ENCODE measurements around the gene GALNT9.
"Not testable (repeated sequence)": the region's sequence is repeated elsewhere in the genome, so short reads cannot be mapped to it uniquely, and the experiment has no call there.

Gene GALNT9

DNA sequence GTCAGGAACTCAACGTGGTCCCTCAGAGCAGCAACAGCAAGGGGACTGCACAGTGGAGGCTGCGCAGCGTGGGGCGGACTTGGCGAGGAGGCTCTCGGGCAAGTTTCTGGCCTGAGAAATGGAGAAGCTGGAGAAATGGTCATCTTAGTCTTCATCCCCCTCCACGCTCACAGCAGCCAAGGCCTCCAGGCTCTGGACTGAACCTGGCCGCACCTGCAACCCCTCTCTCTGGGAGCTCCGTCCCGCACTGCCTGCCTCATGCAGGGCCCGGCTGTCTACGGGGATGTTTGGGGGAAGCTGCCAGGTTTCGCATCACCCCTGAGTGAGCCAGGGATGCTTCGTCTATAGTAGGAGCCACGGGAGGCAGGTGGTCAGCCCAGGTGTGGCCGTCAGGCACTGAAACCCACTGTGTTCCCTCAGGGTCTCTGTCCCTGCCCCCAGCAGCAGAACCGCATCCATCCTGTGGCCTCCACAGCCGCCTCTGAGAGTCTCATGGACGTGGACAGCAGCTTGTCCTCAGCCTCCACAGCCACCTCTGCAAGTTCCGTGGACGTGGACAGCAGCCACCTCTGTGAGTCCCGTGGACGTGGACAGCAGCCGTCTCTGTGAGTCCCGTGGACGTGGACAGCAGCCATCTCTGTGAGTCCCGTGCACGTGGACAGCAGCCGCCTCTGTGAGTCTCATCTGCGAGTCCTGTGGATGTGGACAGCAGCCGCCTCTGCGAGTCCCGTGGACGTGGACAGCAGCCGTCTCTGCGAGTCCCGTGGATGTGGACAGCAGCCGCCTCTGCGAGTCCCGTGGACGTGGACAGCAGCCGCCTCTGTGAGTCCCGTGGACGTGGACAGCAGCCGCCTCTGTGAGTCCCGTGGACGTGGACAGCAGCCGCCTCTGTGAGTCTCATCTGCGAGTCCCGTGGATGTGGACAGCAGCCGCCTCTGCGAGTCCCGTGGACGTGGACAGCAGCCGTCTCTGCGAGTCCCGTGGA, 29.1 kb upstream of the GALNT9 start:
- not testable (repeated sequence) for DNase-seq

GRCh38 chr12:132357623-132358186, 28.3 kb upstream of the GALNT9 start:
- DNase-seq = no peak

DNA sequence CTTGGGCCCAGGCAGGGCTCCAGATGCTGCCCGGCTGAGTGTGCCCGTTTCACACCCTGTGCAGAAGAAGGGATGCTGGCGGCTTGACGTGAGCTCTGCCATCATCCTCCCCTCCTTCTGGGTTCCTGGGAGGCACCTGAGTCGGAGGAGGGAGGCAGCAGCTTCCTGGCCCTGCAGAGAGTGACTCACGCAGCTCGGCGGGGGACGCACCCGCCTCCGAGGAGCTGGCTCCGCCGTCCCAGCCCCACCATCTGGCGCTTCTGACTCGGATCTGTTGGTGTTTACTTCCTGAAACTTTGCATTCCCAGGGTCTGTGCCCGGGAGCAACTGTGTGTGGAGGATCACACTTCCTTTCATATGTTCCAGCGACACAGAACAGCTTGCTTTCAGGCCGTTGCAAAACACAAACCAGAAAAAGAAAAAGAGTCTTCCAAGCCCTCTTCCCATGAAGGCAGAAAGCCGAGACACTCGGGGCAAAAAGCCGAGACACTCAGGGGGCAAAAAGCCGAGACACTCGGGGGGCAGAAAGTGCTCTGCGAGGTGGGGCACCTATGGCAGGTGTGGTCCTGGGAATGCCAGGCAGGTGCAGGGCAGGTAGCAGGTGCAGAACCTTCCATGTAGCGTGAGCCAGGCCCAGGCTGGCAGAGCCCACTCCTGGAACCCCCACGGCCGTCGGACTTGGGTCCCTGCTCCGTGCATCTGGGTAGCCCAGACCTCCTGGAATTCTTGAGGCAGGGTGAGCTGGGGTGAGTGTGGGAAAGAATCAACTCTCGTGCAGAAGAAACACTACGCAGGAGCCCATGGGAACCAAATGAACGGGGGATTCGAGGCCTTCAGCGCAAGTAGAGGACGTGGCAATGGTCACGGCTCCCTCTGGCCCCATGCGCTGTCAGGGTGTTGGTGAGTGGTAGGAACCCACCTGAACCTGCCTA, 27.6 kb upstream of the GALNT9 start:
- no peak for DNase-seq

- no peak for DNase-seq
These were observed 26.6 kb upstream of the GALNT9 start for GRCh38 chr12:132355742-132356681.

DNA sequence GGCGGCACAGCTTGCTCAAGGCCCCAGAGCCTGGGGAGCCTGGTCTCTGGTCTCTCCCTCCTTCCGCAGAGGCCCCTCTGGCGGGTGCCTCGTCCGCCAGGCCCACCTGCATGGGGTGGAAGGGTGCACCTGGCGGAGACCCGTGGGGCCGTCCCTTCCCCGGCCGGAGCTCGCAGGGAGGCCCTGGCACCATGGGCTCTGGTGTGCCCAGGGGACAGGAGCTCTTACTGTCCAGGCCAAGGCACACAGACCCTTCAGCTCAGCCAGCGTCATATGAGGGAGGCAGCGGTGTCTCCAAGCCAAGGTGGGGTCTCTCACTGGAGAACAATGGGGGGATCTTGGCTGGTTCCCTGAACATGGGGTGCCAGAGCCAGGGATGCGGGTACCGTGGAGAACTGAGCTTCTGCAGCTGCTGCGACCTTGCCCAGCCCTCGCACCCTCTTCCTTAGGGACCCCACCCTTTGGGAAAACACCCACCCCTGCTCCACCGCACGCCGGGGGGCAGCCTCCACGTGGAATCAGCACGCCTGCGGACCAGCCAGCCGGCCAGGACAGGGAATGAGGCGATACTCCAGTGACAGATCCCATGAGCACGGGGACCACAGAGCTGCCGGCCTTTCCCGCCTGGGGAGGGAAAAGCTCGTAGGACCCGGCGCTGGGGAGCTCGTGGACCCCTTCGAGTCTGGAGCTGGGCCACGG, 25.7 kb upstream of the GALNT9 start:
- DNase-seq = no peak

GRCh38 chr12:132354211-132354981, 25.0 kb upstream of the GALNT9 start:
- DNase-seq = no peak

GRCh38 chr12:132353811-132354210, 24.4 kb upstream of the GALNT9 start:
- no peak for DNase-seq

- DNase-seq = no peak
These were observed 23.8 kb upstream of the GALNT9 start for GRCh38 chr12:132352896-132353800.

DNA sequence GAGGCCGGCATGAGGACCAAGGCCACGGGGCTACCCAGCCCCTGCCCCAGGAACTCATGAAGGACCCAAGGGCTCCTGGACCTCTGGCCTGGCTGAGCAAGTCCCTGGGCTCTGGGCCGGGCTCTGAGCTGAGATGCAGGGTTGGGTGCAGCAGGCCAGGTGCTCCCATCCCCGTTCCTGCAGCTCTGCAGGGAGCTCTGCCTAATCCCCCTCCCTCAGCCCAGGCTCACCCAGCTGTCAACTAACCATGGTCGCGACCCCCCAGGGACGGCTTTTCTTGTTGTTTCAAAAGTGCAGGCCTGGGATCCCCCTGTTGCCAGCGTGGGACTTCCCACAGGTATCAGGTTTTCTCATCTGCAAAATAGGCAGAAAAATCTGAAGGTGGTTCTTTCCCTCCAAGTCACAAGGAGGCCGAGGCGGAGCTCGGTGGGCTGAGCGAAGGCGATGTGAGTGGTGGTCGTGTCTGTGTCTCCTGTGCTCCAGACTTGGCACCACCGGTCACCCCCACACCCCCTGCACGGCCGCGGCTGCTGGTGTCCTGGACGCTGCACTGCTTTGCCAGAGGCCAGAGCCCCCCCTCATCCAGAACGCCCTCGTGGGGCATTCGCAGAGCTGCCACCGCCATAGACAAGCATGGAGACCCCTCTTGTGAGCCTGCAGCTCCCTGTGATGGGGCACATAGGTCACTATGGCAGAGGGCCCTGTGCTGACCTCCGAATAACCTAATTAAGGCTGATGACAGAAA, 22.5 kb upstream of the GALNT9 start:
- no peak for DNase-seq

DNA sequence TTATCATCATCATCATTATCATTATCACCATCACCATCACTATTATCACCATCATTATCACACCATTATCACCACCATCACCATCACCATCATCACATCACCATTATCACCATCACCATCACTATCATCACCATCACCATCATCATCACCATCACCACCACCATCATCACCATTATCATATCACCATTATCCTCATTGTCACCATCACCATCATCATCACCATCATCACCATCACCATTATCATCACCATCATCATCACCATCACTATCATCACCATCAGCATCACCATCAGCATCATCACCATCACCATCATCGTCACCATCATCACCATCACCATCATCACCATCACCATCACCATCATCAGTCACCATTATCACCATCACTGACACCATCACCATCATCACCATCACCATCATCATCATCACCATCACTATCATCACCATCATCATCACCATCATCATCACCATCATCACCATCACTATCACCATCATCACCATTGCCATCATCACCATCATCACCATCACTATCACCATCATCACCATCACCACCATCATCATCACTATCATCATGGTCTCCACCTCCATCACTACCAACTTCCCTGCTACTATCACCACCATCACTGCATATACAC, 20.2 kb upstream of the GALNT9 start:
- DNase-seq = no peak

DNA sequence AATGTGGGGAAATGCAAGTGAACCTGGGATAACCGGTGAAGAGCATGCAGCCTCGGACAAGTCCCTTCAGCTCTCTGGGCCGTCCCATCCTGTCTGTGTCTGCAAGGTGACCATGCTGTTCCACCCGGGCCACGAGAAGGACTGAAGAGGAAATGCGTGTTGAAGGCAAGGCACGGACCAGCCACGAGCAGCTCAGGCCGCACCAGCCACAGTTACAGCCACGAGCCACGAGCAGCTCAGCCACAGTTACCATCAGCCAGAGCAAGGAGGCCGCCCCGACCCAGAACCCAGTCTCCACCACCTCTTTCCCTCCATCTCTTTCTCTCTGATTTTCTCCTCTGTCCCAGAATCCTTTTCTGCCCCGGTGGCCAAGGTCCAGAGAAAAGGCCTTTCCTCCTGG, 18.8 kb upstream of the GALNT9 start:
- DNase-seq = no peak

DNA sequence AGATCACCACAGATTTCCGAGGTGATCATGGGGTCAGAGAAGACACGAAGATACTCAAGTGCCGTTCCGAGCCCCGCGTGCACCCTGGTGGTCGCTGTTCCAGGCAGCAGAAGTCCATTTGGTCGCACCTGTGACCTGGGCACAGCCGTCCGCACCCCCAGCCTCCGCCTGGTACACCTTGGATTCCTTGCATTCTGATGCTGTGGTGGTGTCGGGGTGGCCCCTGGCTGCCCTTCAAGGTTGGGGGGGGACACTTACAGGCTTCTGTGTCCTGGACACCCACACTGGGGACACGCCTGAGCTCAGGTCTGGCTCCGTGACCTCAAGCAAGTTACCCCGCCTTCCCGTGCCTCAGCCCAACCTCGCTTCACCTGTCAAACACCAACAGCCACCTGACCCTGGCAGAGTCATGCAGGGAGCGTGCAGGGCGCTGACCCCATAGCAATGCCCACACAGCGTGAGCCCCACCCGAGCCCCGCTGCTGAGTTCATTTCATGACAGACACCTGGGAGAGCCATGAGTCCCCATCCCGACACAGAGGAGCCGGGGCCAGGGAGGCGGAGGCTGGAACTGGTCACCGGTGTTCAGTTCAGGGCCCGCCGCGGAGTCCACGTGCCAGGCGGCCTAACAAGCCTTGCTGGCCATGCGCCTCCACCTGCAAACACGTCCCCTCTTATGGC, 17.9 kb upstream of the GALNT9 start:
- no peak for DNase-seq

- DNase-seq = no peak
These were observed 17.2 kb upstream of the GALNT9 start for GRCh38 chr12:132346471-132347175.

DNA sequence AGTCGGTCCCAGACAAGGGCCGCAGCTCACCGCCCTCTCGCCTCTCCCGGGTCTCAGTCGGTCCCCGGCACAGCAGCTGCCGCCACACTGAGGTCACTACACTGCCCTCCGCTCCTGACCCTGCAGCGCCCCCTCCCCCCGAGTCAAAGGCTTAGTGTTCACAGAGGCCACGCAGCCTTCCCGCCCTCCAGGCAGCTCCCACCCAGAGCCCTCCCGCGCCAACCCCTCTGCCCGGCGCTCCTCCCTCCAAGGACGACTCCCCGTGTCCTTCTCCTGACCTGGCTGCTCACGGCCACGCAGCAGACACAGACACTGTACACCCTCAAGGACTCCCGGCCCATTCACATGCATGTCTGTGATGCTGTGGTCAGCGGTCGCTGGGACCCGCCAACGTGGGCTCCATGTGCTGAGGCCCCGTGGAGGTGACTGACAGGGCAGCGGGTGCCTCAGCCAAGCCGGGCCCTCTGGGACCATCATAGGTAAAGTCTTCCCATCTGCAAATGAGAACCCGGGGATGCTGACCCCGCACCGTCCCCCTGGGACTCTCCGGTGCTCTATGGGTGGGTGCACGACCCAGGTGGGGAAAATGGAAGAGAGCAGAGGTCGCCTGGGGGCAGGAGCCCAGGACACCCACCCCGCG, 16.3 kb upstream of the GALNT9 start:
- DNase-seq = no peak

DNA sequence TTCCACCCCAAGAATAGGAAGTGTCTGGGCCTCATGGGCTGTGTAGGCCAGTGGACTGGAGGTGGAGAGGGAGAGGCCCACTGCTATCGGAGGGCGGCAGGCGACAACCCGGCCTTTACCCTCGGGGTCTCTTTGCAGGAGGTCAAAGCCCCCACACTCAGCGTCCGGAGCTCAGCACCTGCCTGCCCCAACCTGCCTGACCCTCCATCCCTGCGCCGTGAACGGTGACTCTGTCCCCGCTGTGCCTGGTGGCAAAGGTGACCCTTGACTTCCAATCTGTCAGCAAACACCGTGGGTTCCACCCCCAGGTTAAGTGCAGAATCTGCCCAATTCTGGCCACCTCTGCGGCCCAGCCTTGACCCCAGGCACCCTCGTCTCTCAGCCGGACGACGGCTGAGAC, 15.7 kb upstream of the GALNT9 start:
- no peak for DNase-seq

- no peak for DNase-seq
These were observed 15.2 kb upstream of the GALNT9 start for GRCh38 chr12:132344601-132345000.
